Ovary (tissue), 3 donors: ENCODE data around the gene RAP1GAP2.

Experiments used
- CTCF ChIP-seq, 3 donors: fragments of 450-650 bp in 2 of 3; fragments of 200-600 bp in 1 of 3; IDR thresholded peaks; one replicate each; pipeline versions ENCODE4 v1.5.1 to v1.8.0; 2016 to 2022; ENCODE audit warnings: antibody characterized with exemption in 3 of 3, mild to moderate bottlenecking in 1 of 3
- POLR2A ChIP-seq: fragments of 450-650 bp; IDR thresholded peaks from one replicate; pipeline ENCODE4 v1.6.1; 2017; ENCODE audit warnings: antibody characterized with exemption, mild to moderate bottlenecking, moderate library complexity
- donor health status: DM: no; HTN: no; CAD: no.

DNA sequence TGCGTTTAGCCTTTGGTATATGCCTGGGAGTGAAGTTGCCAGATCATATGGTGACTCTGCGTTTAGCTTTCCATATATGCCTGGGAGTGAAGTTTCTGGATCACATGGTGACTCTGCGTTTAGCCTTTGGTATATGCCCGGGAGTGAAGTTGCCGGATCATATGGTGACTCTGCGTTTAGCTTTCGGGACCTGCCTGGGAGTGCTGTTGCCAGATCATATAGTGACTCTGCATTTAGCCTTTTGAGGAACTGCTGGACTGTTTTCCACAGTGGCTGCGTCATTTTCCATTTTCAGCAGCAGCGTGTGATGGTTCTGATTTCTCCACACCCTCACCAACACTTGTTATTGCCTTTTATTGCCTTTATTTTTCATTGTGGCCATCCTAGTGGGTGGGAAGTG, 194.2 kb downstream of the RAP1GAP2 start:
- TF ChIP-seq CTCF (IDR thresholded peaks at IDR 0.05) (no peak), POLR2A (no peak)
